HG03060 (cell line): ENCODE measurements around the gene RHBDL1.

Source experiments
- ATAC-seq: cut with Tn5 transposase; IDR thresholded peaks from one replicate; pipeline ENCODE4 v1.9.1; 2021; ENCODE audit warnings: low read depth, moderate number of reproducible peaks; ENCODE audit not compliant: unreplicated experiment

Gene RHBDL1

GRCh38 chr16:716768-717325, 41.4 kb downstream of the RHBDL1 start:
- ATAC-seq = no peak

- ATAC-seq = no peak
Observed at GRCh38 chr16:717450-718245, 42.2 kb downstream of the RHBDL1 start.

DNA sequence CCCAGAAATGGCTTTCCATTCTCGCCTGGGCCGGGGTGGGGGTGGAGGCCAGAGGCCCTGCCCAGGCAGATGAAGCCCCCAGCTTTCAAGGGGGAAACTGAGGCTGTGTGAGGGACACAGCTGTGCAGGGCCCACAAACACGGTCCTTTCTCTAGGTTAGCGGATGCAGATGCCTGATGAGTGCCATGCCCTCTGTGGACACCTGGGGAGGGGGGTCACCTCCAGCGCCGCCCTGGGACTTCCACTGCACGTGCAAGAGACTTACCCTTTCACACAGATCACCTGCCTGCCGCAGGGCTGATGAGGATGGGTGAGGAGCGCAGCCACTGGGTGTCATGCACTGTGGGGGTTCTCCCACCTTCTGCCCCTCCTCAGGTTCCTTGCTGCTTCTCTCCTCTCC, 42.9 kb downstream of the RHBDL1 start:
- ATAC-seq = no peak

- ATAC-seq = no peak
Observed at GRCh38 chr16:718922-719321, 43.5 kb downstream of the RHBDL1 start.

DNA sequence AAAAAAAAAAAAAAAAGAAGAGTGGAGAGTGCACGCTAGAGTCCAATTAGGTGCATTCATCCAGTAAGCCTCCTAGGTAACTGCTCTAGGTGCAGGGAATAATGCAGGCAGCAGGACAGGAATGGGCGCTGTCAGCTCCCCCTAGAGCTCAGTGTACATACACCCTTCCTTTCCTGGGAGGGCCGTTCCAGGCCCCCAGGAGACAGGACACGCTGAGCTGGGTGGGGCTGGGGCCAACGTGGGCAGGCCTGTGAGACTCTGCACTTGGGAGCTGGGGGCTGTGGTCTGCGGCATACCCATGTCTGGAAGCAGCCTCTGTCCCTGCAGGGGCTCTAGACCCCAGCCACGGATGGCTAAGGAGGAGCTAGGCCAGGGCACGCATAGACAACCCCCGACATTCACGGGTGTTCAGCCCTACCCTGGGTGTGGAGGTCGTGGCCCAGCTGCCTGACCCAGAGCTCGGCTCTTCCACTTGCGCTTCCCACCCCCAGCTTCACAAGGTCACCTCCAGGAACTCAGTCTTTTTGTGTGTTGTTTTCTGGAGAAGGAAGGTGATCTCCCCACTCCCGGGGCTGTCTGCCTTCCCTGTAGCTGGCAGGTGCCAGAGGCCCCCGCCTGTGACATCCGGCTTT, 44.5 kb downstream of the RHBDL1 start:
- no peak for ATAC-seq

DNA sequence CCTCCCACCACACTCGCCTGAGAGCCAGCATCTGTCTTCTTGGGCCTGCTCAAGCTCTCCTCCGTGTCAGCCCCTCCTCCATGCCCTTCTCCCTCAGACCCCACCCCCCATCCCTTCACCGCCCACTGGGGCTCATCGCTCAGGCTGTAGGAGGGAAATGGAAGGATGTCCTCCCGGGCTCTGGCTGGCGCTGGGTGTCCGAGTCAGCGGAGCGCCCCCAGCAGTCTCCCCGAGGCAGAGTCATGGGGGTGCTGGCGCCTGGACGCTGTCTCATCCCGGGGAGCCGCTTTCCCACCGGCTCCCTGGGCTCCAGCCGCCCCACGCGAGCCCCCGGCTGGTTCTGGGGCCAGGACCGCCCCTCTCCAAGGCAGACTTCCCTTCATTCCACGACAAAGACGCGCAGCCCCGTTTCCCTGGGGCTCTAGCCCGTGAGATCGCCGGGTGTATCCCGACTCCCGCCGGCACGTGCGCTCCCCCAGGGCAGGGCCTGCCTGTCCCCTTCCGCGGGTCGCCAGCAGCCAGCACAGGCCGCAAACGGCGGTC, 45.0 kb downstream of the RHBDL1 start:
- ATAC-seq = no peak

DNA sequence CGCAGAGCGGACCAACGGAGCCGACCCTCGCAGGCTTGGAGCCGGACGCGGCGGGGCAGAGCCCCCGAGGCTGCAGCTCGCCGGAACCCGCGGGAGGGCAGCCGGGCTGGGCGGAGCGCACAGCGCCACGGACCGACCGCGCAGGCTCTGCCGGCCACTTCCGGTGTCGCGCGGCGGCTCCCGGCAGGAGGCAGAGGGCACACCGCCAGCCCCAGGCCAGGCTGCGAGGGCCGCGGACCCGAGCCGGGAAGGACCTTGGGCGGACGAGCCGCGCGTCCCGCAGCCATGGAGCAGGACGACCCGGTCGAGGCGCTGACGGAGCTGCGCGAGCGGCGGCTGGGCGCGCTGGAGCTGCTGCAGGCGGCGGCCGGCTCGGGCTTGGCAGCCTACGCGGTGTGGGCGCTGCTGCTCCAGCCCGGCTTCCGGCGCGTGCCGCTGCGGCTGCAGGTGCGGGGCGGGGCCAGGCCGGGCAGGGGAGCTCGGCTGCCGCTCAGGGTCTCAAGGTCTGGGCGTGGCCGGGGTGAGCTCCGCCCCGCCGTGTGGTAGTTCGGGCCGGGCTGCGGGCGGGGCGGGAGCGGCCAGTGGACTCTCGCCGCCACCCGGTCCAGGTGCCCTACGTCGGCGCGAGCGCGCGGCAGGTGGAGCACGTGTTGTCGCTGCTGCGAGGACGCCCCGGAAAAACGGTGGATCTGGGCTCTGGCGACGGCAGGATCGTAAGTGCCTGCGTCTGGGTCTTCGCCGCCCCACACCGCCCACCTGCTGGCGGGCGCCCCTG, 45.7 kb downstream of the RHBDL1 start, which contains the start of gene ANTKMT:
Gene ANTKMT, plus strand, starts transcription at position 157 of the 775 bp plus-strand sequence. Its CDS starts 129 bp downstream, at position 286.
- no peak for ATAC-seq

DNA sequence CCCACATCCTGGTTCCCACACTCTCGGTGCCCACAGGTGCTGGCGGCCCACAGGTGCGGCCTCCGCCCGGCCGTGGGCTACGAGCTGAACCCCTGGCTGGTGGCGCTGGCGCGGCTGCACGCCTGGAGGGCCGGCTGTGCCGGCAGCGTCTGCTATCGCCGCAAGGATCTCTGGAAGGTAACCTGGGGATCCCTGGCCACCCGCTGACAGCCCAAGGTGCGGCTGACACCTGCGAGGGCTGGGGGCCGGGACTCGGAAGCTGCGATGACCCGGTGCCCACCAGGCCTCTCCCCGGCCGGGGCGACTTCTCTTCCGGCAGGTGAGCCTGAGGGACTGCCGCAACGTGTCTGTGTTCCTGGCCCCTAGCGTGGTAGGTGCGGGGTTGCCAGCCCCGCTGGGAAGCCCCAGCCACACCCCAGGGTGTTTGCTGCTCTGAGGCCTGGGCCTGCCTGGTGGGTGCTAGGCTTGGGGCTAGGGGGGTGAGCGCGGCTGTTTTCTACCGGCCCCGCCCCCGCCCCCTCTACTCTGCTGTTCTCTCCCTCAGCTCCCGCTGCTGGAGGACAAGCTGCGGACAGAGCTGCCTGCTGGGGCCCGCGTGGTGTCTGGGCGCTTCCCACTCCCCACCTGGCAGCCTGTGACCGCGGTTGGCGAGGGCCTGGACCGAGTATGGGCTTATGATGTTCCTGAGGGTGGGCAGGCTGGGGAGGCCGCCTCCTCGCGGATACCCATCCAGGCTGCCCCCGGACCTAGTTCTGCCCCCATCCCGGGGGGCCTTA, 46.5 kb downstream of the RHBDL1 start:
- ATAC-seq = no peak

DNA sequence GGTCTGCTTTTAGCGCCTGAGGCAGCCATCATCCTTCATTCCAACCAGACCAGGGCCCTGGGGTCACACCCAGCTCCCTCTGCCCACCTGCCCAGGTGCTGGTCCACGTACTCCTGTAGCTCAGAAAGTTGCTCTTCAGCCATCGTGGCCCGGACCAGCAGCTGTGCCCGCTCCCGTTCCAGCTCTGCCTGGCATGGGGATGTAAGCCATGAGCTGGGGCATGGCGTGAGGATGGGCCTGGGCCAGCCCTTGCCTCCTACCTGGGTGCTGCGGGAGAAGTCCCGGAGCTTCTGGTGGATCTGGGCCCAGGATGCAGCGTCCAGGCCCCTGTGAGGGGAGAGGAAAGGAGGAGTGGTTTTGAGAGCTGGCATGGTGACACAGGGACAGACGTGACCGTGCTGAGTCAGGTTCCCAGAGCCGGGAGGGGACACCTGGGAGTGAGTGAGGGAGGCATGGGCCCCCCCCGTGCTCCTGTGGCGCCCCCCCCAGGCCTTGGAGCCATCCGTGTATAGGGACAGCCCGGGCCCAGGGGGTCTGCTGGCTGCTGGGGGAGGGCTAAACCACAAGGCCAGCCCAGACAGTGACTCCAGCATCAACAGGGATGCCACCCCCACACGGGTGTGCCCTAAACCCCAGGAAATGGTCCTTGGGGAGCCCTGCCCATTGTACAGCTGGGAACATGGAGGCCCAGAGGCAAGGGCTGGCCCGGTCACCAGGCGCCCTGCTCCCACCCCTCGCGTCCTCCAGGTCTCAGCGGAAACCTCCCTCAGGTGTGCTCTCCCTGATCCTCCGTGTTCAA, 47.6 kb downstream of the RHBDL1 start:
- ATAC-seq = no peak

- no peak for ATAC-seq
Observed at GRCh38 chr16:723695-724094, 48.2 kb downstream of the RHBDL1 start.

DNA sequence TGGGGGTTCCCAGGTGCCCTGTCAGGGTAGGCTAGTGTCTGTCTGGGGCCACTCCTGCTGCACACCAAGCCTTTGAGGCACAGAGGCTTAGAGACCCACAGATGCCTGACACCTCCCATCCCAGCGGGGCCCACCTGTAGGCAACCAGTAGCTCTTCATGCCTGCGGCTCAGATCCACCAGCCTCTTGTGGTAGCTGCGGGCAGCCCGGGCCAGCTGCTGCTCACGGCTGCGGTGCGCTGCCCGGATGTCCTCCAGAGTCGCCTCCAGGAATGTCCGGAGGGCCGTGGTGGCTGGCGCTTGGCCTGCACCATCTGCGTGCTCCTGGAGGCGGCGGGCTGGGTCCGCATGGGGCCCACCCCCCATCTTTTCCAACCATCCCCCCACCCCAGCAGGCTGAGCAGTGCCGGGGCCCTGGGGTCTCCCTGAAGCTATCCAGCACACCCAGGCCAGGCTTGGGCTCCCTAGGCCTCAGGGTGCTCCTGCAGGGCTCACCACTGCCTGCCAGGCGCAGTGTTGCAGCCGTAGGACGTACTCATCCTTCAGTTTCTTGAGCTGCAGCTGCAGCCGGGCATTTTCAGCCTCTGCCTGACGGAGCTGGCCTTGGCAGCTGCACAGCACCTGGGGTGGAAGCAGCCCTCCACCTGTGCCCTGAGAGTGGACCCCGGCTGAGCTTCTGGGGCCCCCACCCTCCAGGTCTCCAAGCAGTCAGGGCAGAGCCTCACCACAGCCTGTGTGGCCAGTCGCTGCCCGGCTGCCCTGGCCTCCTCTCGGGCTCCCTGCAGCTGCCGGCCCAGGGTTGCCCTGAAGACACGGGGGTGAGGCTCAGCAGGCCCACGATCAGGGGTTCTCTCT, 48.9 kb downstream of the RHBDL1 start:
- ATAC-seq = no peak

DNA sequence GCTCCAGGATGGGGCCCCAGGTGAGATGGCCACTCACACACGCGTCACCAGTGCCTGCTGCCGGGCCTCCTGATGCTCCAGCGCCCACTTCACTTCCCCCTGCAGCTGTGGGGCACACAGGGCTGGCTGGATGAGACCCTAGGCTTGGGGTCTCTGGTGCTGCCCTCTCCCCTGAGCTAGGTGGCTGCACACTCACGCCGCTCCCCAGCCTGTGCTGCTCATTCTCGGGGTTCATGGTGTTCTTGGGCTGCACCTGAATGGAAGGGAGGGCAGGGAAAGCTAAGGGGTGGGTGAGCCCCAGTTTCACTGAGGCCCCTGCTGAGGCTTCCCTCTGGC, 49.5 kb downstream of the RHBDL1 start:
- ATAC-seq = no peak

DNA sequence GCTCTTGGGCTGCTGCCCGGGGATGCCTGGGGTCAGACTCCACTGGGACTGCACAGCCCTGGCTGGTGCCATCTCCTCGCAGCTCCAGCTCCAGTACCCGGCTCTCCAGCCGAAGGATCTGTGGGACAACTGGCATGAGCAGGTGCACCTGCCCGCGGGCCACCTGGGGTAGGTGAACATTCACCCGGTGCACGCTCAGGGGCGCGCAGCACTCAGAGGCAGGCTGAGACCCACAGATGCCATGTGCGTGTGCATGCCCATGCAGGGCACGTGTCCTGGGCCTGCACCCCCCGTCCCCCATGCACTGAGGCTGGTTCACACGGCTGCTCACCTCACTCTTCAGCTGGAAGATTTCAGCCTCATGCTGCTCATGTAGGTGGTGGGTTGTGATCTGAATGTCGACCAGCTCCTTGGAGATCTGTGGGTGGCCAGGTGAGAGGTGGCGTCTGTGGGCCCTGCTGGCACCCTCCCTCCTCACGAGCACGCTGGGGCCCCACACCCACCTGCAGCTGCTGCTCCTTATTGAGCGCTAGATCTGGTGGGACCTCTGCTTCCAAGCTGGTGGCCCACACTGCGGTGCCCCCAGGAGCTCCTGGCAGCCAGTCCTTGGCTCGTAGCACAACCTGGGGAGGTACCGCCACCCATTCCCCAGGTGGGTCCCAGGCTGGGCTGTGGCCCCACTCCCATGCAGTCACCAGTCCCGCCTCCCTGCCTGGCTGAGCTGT, 50.2 kb downstream of the RHBDL1 start:
- ATAC-seq = no peak

- no peak for ATAC-seq
Observed at GRCh38 chr16:726188-726437, 50.6 kb downstream of the RHBDL1 start.

DNA sequence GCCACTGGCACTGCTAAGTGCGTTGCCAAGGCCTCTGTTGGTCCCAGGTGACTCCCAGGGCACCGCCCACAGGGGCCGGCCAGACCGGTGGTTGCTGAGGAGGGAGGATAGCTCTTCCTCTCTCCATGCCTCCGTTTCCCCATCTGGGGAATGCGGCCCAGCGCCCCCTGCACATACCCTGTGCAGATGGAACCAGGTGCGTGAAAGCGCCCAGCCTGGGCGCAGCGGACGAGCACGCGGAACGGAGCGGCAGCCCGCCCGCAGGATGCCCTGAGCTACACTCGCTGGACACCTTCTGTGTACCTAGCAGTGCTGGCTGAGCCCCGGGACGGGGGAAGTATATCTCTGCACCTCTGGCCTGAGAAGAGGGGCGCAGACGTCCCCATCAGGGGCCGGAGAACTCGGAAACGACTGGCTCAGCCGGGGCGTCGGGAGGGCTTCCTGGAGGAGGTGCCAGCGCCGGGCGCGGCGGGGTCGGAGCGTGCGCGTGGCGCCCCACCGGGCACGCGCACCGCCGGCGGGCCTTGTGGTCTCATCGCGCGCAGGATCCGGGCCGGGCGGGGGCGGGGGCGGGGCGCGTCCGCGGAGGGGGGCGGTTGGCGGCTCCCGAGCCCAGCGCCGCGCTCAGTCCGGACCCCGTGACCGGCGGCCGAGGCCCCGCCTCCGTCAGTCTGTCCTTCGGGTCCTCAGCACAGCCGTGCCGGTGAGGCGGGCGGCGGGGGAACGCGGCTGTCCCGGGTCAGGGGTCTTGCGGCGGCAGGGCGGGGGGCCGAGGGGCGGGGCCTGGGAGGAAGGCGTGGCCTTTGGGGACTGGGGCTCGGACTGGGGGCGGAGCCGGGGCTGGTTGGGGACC, 51.2 kb downstream of the RHBDL1 start, which contains the start of the genes CCDC78 and HAGHL:
Gene CCDC78, minus strand, starts transcription at position 6 of the 853 bp plus-strand sequence. CDS start 76 bp downstream, outside the sequence.
Gene HAGHL, plus strand, starts transcription at position 669 of the 853 bp plus-strand sequence. CDS start 404 bp downstream, outside the sequence.
- ATAC-seq = no peak

- no peak for ATAC-seq
Observed at GRCh38 chr16:727291-727977, 52.0 kb downstream of the RHBDL1 start.
